HCT116 (cell line): ENCODE measurements around the gene SP7. TPM values are rescaled to one million over a fixed set of nuclear protein-coding genes. Genes with fewer than 3 reads are reported as not detected.

Experiments
- ATAC-seq: fragments of 200-7000 bp; cut with Tn5 transposase; 2 replicates; pipeline ENCODE4 v1.9.1; 2020; ENCODE audit warnings: mild to moderate bottlenecking, moderate library complexity
- BruUV-seq: library from RNA; stranded (reverse); fragments of 400-500 nt; replicated peaks from 2 replicates; lab custom pipeline; 2021; lab: Mats Ljungman, UMichigan
- CTCF ChIA-PET: fragments of 300-600 bp; sonication (Branson Sonifier 250); formaldehyde crosslinking; loops from one replicate; lab custom pipeline; 2021; ENCODE audit warnings: antibody characterized with exemption; lab: Charles Lee
- POLR2A ChIA-PET: fragments of 300-600, 350-600 bp; sonication (Branson Sonifier 250); formaldehyde crosslinking; loops from one replicate; lab custom pipeline; 2021; ENCODE audit warnings: antibody characterized with exemption; lab: Charles Lee
- RAD21 ChIA-PET, 2 experiments: fragments of 300-600 bp; sonication (Branson Sonifier 250); formaldehyde crosslinking; loops; one replicate each; lab custom pipeline; 2023; ENCODE audit warnings: low total read pairs in 2 of 2; ENCODE audit not compliant: uncharacterized antibody in 2 of 2, unreplicated experiment in 2 of 2, low non-redundant PET in 1 of 2; lab: Charles Lee
- DNase-seq: peaks from one replicate; pipeline ENCODE4 v3.0.0-alpha.2; 2010; ENCODE audit warnings: low read depth, low spot score
- H2AFZ ChIP-seq: fragments of 200-600 bp; shearing (Covaris generic), sonication (generic); 2 replicates; pipeline ENCODE4 v1.6.1; 2017; ENCODE audit warnings: low read depth, mixed run types, mixed read lengths, antibody characterized with exemption, low read length; ENCODE audit not compliant: poor library complexity, severe bottlenecking
- H3K27ac ChIP-seq: 2 replicates; pipeline ENCODE4 v1.5.1; 2012; ENCODE audit warnings: low read depth, low read length
- H3K27me3 ChIP-seq: fragments of 200-600 bp; sonication (generic); 2 replicates; pipeline ENCODE4 v1.6.1; 2016; ENCODE audit warnings: mixed run types, low read length, mixed read lengths; ENCODE audit not compliant: insufficient read depth
- H3K36me3 ChIP-seq, 2 experiments: fragments of 200-500 bp in 1 of 2; fragments of 200-600 bp in 1 of 2; sonication (Bioruptor generic) in 1 of 2; sonication (generic) in 1 of 2; 2 replicates each; pipeline versions ENCODE4 v1.5.1 to v1.6.1; 2014 to 2016; ENCODE audit warnings: low read length in 2 of 2, inconsistent platforms in 1 of 2, mixed read lengths in 1 of 2, mixed run types in 1 of 2; ENCODE audit not compliant: insufficient read depth in 2 of 2, control insufficient read depth in 1 of 2
- H3K4me1 ChIP-seq, 2 experiments: fragments of 200-600 bp in 1 of 2; sonication (generic) in 1 of 2; 2 replicates each; pipeline versions ENCODE4 v1.5.1 to v1.6.1; 2012 to 2017; ENCODE audit warnings: low read length in 2 of 2, inconsistent platforms in 1 of 2, mild to moderate bottlenecking in 1 of 2, mixed read lengths in 1 of 2, mixed run types in 1 of 2, moderate library complexity in 1 of 2; ENCODE audit not compliant: insufficient read depth in 2 of 2, control insufficient read depth in 1 of 2
- H3K4me2 ChIP-seq: fragments of 200-600 bp; sonication (generic); 2 replicates; pipeline ENCODE4 v1.6.1; 2017; ENCODE audit warnings: mixed run types, low read length, mixed read lengths
- H3K4me3 ChIP-seq, 2 experiments: fragments of 200-600 bp in 1 of 2; sonication (generic) in 1 of 2; replicated peaks in 1 of 2; 2 replicates each; pipeline ENCODE4 v1.5.1; 2011 to 2016; ENCODE audit warnings: low read length in 2 of 2, control low read depth in 1 of 2, low read depth in 1 of 2, mild to moderate bottlenecking in 1 of 2, mixed read lengths in 1 of 2, mixed run types in 1 of 2
- H3K79me2 ChIP-seq: fragments of 200-600 bp; sonication (generic); 2 replicates; pipeline ENCODE4 v1.6.1; 2017; ENCODE audit warnings: mild to moderate bottlenecking, mixed run types, low read length, moderate library complexity, mixed read lengths; ENCODE audit not compliant: insufficient read depth
- H3K9ac ChIP-seq: fragments of 200-600 bp; sonication (generic); 2 replicates; pipeline ENCODE4 v1.6.1; 2016; ENCODE audit warnings: low read length, mixed read lengths
- H3K9me2 ChIP-seq: fragments of 200-600 bp; sonication (generic), shearing (Covaris generic); 2 replicates; pipeline ENCODE4 v1.6.1; 2017; ENCODE audit warnings: mixed run types, mild to moderate bottlenecking, moderate library complexity; ENCODE audit not compliant: insufficient read depth
- H3K9me3 ChIP-seq, 2 experiments: fragments of 200-500 bp in 1 of 2; fragments of 200-600 bp in 1 of 2; sonication (Bioruptor generic) in 1 of 2; sonication (generic) in 1 of 2; 2 replicates each; pipeline ENCODE4 v1.6.1; 2014 to 2017; ENCODE audit warnings: low read length in 2 of 2, mixed read lengths in 2 of 2, inconsistent platforms in 1 of 2, low read depth in 1 of 2, mild to moderate bottlenecking in 1 of 2, mixed run types in 1 of 2, moderate library complexity in 1 of 2; ENCODE audit not compliant: control insufficient read depth in 1 of 2, insufficient read depth in 1 of 2
- H4K20me1 ChIP-seq: fragments of 200-600 bp; sonication (generic), shearing (Covaris generic); 2 replicates; pipeline ENCODE4 v1.6.1; 2017; ENCODE audit warnings: mixed run types, mild to moderate bottlenecking, moderate library complexity; ENCODE audit not compliant: insufficient read depth
- ATF3 ChIP-seq: IDR thresholded peaks from 2 replicates; pipeline ENCODE4 v1.6.1; 2012
- CEBPB ChIP-seq: IDR thresholded peaks from 2 replicates; pipeline ENCODE4 v1.6.1; 2012; ENCODE audit warnings: low read depth
- CTCF ChIP-seq, 3 experiments: fragments of 200-600 bp in 1 of 3; sonication (generic) in 1 of 3; IDR thresholded peaks in 2 of 3; conservative IDR thresholded peaks in 1 of 3; 2 replicates each; pipeline ENCODE4 v1.5.1; 2012 to 2017; ENCODE audit warnings: low read depth in 2 of 3, low read length in 2 of 3, antibody characterized with exemption in 1 of 3, borderline replicate concordance in 1 of 3, control low read depth in 1 of 3, mild to moderate bottlenecking in 1 of 3, mixed read lengths in 1 of 3, mixed run types in 1 of 3, moderate library complexity in 1 of 3; ENCODE audit not compliant: insufficient read depth in 1 of 3
- ELF1 ChIP-seq: IDR thresholded peaks from 2 replicates; pipeline ENCODE4 v1.6.1; 2012; ENCODE audit warnings: low read depth, borderline replicate concordance
- EZH2 ChIP-seq: fragments of 200-600 bp; sonication (generic); IDR thresholded peaks from 2 replicates; pipeline ENCODE4 v1.6.1; 2017; ENCODE audit warnings: antibody characterized with exemption, mixed run types
- EZH2phosphoT487 ChIP-seq: fragments of 200-600 bp; IDR thresholded peaks from 2 replicates; pipeline ENCODE4 v1.6.1; 2018; ENCODE audit warnings: antibody characterized with exemption, borderline replicate concordance
- FOSL1 ChIP-seq: IDR thresholded peaks from 2 replicates; pipeline ENCODE4 v1.6.1; 2012; ENCODE audit warnings: low read depth
- MAX ChIP-seq: IDR thresholded peaks from 2 replicates; pipeline ENCODE4 v1.6.1; 2012
- POLR2A ChIP-seq: IDR thresholded peaks from 2 replicates; pipeline ENCODE4 v1.7.0; 2011; ENCODE audit warnings: borderline replicate concordance; ENCODE audit not compliant: insufficient read depth, insufficient read length; ENCODE audit errors: extremely low read depth
- RAD21 ChIP-seq: IDR thresholded peaks from 2 replicates; pipeline ENCODE4 v1.6.1; 2012; ENCODE audit warnings: low read depth, mild to moderate bottlenecking
- REST ChIP-seq: IDR thresholded peaks from 2 replicates; pipeline ENCODE4 v1.6.1; 2012; ENCODE audit warnings: low read depth
- SIN3A ChIP-seq: IDR thresholded peaks from 2 replicates; pipeline ENCODE4 v1.6.1; 2012; ENCODE audit warnings: low read depth
- SP1 ChIP-seq: IDR thresholded peaks from 2 replicates; pipeline ENCODE4 v1.6.1; 2012; ENCODE audit warnings: low read depth
- SRF ChIP-seq: IDR thresholded peaks from 2 replicates; pipeline ENCODE4 v1.6.1; 2012; ENCODE audit warnings: low read depth
- TCF7L2 ChIP-seq: IDR thresholded peaks from 2 replicates; pipeline ENCODE4 v1.7.0; 2011; ENCODE audit warnings: borderline replicate concordance, inconsistent platforms; ENCODE audit not compliant: insufficient read depth, insufficient read length; ENCODE audit errors: extremely low read depth
- ZFX ChIP-seq: fragments of 450-650 bp; IDR thresholded peaks from 2 replicates; pipeline ENCODE4 v1.6.1; 2017
- intact Hi-C: fragments of 100-400 bp; cut with micrococcal nuclease; formaldehyde crosslinking; loops from 2 replicates; pipeline ENCODE4 v1.10.0; 2022
- total RNA-seq: library from RNA; stranded (reverse); gene quantifications from one replicate; pipeline ENCODE4 v1.2.1, GENCODE V29; 2021; ENCODE audit not compliant: unreplicated experiment
- TF ChIP-seq, protein P1 (sequence below): IDR thresholded peaks from 2 replicates; pipeline ENCODE4 v1.6.1; 2011; ENCODE audit warnings: mild to moderate bottlenecking, low read length, moderate library complexity; ENCODE audit not compliant: insufficient replicate concordance; ENCODE audit errors: extremely low read depth

SP7 gene
- total RNA-seq, 1 experiment from 2014 or later, result not detected

DNA sequence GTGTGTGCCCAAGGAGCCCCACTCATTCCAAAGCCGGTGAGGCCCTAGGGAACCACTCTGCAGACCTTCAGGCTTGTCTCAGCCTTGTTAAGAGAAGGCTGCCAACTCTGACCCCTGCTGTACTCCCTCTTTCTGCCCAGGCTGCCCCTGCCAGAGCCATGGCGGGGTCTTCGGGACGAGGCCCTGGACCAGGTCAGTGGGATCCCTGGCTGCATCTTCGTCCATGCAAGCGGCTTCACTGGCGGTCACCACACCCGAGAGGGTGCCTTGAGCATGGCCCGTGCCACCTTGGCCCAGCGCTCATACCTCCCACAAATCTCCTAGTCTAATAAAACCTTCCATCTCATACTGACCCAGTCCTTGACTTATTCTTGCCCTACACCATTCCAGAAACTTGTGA lies 29.3 kb downstream of the SP7 start:
- Histone ChIP-seq H3K9me2 (no peaks in the 10 kb centered on the region), H4K20me1 (no peaks in the 10 kb centered on the region), H3K4me1 (no peaks in the 10 kb centered on the region), H3K27me3 (no peaks in the 10 kb centered on the region), H3K36me3 (peaks cover 34 to 44% of the 10 kb centered on the region in 2 experiments; a peak in 3 of 4 replicates), H3K4me3 (no peak overlapping the region), H2AFZ (no peak overlapping the region), H3K79me2 (peaks cover 28% of the 10 kb centered on the region), H3K4me2 (no peak overlapping the region), H3K27ac (no peak overlapping the region), H3K9me3 (no peaks in the 10 kb centered on the region), H3K9ac (no peak overlapping the region)
- ATAC-seq (no peak), DNase-seq (no peak)
- ChIA-PET CTCF (no interaction called here), RAD21 (no interaction called here), POLR2A (no interaction called here)
- BruUV-seq, result no TSS peak
- intact Hi-C loops, result no loop called here
- TF ChIP-seq CTCF (IDR thresholded peaks at IDR 0.05 in 2 of 3, conservative IDR thresholded peaks at IDR 0.05 in 1 of 3; ENCODE audit: borderline replicate concordance in 1 of 3, insufficient read depth in 1 of 3, low read depth in 2 of 3, low read length in 2 of 3) (no peak), RAD21 (no peak), POLR2A (no peak), MAX (no peak), ATF3 (no peak), REST (no peak), SRF (no peak), CEBPB (no peak), ELF1 (no peak), TCF7L2 (no peak), ZFX (no peak), FOSL1 (no peak), EZH2 (no peak), EZH2phosphoT487 (no peak), SP1 (no peak), SIN3A (no peak)
- TF ChIP-seq, protein P1, sequence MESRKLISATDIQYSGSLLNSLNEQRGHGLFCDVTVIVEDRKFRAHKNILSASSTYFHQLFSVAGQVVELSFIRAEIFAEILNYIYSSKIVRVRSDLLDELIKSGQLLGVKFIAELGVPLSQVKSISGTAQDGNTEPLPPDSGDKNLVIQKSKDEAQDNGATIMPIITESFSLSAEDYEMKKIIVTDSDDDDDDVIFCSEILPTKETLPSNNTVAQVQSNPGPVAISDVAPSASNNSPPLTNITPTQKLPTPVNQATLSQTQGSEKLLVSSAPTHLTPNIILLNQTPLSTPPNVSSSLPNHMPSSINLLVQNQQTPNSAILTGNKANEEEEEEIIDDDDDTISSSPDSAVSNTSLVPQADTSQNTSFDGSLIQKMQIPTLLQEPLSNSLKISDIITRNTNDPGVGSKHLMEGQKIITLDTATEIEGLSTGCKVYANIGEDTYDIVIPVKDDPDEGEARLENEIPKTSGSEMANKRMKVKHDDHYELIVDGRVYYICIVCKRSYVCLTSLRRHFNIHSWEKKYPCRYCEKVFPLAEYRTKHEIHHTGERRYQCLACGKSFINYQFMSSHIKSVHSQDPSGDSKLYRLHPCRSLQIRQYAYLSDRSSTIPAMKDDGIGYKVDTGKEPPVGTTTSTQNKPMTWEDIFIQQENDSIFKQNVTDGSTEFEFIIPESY, result no peak
